Activated naive CD8-positive, alpha-beta T cell (primary cell): ENCODE measurements around the gene CATSPER4.
"Not testable (repeated sequence)": the region's sequence is repeated elsewhere in the genome, so short reads cannot be mapped to it uniquely, and the experiment has no call there.

Experiments
- H3K27ac Mint-ChIP-seq: one replicate; pipeline ENCODE4 v1.8.0; 2021; ENCODE audit warnings: mixed read lengths
- H3K27me3 Mint-ChIP-seq: one replicate; pipeline ENCODE4 v1.8.0; 2021; ENCODE audit warnings: mixed read lengths
- H3K36me3 Mint-ChIP-seq: one replicate; pipeline ENCODE4 v1.8.0; 2021; ENCODE audit warnings: mixed read lengths
- H3K4me1 Mint-ChIP-seq: one replicate; pipeline ENCODE4 v1.8.0; 2021; ENCODE audit warnings: low read depth, mixed read lengths
- H3K4me3 Mint-ChIP-seq: one replicate; pipeline ENCODE4 v1.8.0; 2021; ENCODE audit warnings: mild to moderate bottlenecking, mixed read lengths
- H3K9me3 Mint-ChIP-seq: one replicate; pipeline ENCODE4 v1.8.0; 2021; ENCODE audit warnings: low read depth, mixed read lengths

Gene CATSPER4

GRCh38 chr1:26197301-26197700, 6.9 kb downstream of the CATSPER4 start:
- Mint-ChIP-seq H3K4me3 (no peak overlapping the region), H3K9me3 (no peaks in the 10 kb centered on the region), H3K27ac (no peak overlapping the region), H3K27me3 (no peaks in the 10 kb centered on the region), H3K4me1 (peaks cover 18% of the 10 kb centered on the region), H3K36me3 (no peaks in the 10 kb centered on the region)

- Mint-ChIP-seq H3K4me1 (peaks cover 24% of the 10 kb centered on the region), H3K4me3 (no peak overlapping the region), H3K36me3 (no peaks in the 10 kb centered on the region), H3K9me3 (no peaks in the 10 kb centered on the region), H3K27me3 (no peaks in the 10 kb centered on the region), H3K27ac (no peak overlapping the region)
Measured at GRCh38 chr1:26197813-26198212, 7.4 kb downstream of the CATSPER4 start.

- Mint-ChIP-seq H3K9me3 (no peaks in the 10 kb centered on the region), H3K4me3 (no peak overlapping the region), H3K36me3 (no peaks in the 10 kb centered on the region), H3K27me3 (no peaks in the 10 kb centered on the region), H3K4me1 (peaks cover 31% of the 10 kb centered on the region), H3K27ac (peak overlapping the region; percentile 3)
Measured at GRCh38 chr1:26200413-26200812, 10.0 kb downstream of the CATSPER4 start.

- Mint-ChIP-seq H3K27ac (no peak overlapping the region), H3K4me1 (peaks cover 31% of the 10 kb centered on the region), H3K36me3 (no peaks in the 10 kb centered on the region)
Measured at GRCh38 chr1:26203642-26204318, 13.4 kb downstream of the CATSPER4 start.

GRCh38 chr1:26210147-26210870, 19.9 kb downstream of the CATSPER4 start:
- no peaks in the 10 kb centered on the region for H3K9me3 Mint-ChIP-seq
- no peaks in the 10 kb centered on the region for H3K36me3 Mint-ChIP-seq
- no peaks in the 10 kb centered on the region for H3K4me1 Mint-ChIP-seq
- H3K27ac Mint-ChIP-seq = no peak overlapping the region
- no peak overlapping the region for H3K4me3 Mint-ChIP-seq
- H3K27me3 Mint-ChIP-seq = no peaks in the 10 kb centered on the region

More at GRCh38 chr1:26203642-26204318, 13.4 kb downstream of the CATSPER4 start:
- H3K27me3 Mint-ChIP-seq = no peaks in the 10 kb centered on the region
- H3K4me3 Mint-ChIP-seq = no peak overlapping the region
- H3K9me3 Mint-ChIP-seq = no peaks in the 10 kb centered on the region

GRCh38 chr1:26212726-26213125, 22.3 kb downstream of the CATSPER4 start:
- Mint-ChIP-seq H3K27ac (no peak overlapping the region), H3K4me3 (no peak overlapping the region), H3K27me3 (no peaks in the 10 kb centered on the region), H3K9me3 (no peaks in the 10 kb centered on the region), H3K4me1 (no peaks in the 10 kb centered on the region), H3K36me3 (no peaks in the 10 kb centered on the region)

- no peaks in the 10 kb centered on the region for H3K27me3 Mint-ChIP-seq
- no peak overlapping the region for H3K4me3 Mint-ChIP-seq
- no peak overlapping the region for H3K27ac Mint-ChIP-seq
- H3K36me3 Mint-ChIP-seq = no peaks in the 10 kb centered on the region
- no peaks in the 10 kb centered on the region for H3K9me3 Mint-ChIP-seq
- no peaks in the 10 kb centered on the region for H3K4me1 Mint-ChIP-seq
Measured at GRCh38 chr1:26213335-26213905, 23.0 kb downstream of the CATSPER4 start.

GRCh38 chr1:26215246-26215645, 24.8 kb downstream of the CATSPER4 start:
- Mint-ChIP-seq H3K4me1 (no peaks in the 10 kb centered on the region), H3K36me3 (no peaks in the 10 kb centered on the region), H3K27me3 (no peaks in the 10 kb centered on the region), H3K27ac (no peak overlapping the region), H3K4me3 (no peak overlapping the region), H3K9me3 (no peaks in the 10 kb centered on the region)

GRCh38 chr1:26218906-26219494, 28.6 kb downstream of the CATSPER4 start:
- H3K4me3 Mint-ChIP-seq = no peak overlapping the region
- H3K9me3 Mint-ChIP-seq = no peaks in the 10 kb centered on the region
- no peaks in the 10 kb centered on the region for H3K36me3 Mint-ChIP-seq
- H3K4me1 Mint-ChIP-seq = no peaks in the 10 kb centered on the region
- H3K27ac Mint-ChIP-seq = no peak overlapping the region
- no peaks in the 10 kb centered on the region for H3K27me3 Mint-ChIP-seq

GRCh38 chr1:26220199-26220912, 30.0 kb downstream of the CATSPER4 start:
- H3K27ac Mint-ChIP-seq = no peak overlapping the region
- no peaks in the 10 kb centered on the region for H3K9me3 Mint-ChIP-seq
- H3K27me3 Mint-ChIP-seq = no peaks in the 10 kb centered on the region
- H3K4me3 Mint-ChIP-seq = no peak overlapping the region
- no peaks in the 10 kb centered on the region for H3K4me1 Mint-ChIP-seq
- no peaks in the 10 kb centered on the region for H3K36me3 Mint-ChIP-seq

GRCh38 chr1:26221094-26221493, 30.7 kb downstream of the CATSPER4 start:
- Mint-ChIP-seq H3K27ac (no peak overlapping the region), H3K9me3 (no peaks in the 10 kb centered on the region), H3K36me3 (no peaks in the 10 kb centered on the region), H3K27me3 (peaks cover 5% of the 10 kb centered on the region), H3K4me1 (peaks cover 6% of the 10 kb centered on the region), H3K4me3 (no peak overlapping the region)

- peaks cover 10% of the 10 kb centered on the region for H3K4me1 Mint-ChIP-seq
- H3K27ac Mint-ChIP-seq = no peak overlapping the region
- peak overlapping the region; percentile 73 for H3K4me3 Mint-ChIP-seq
Measured at GRCh38 chr1:26224606-26225005, 34.2 kb downstream of the CATSPER4 start.

GRCh38 chr1:26225033-26225831, 34.8 kb downstream of the CATSPER4 start:
- Mint-ChIP-seq H3K4me1 (peaks cover 10% of the 10 kb centered on the region), H3K9me3 (no peaks in the 10 kb centered on the region), H3K4me3 (peak overlapping the region; percentile 73), H3K27me3 (peaks cover 9% of the 10 kb centered on the region), H3K27ac (no peak overlapping the region), H3K36me3 (peaks cover 2% of the 10 kb centered on the region)

More at GRCh38 chr1:26224606-26225005, 34.2 kb downstream of the CATSPER4 start:
- peaks cover 9% of the 10 kb centered on the region for H3K27me3 Mint-ChIP-seq
- no peaks in the 10 kb centered on the region for H3K9me3 Mint-ChIP-seq
- H3K36me3 Mint-ChIP-seq = peaks cover 2% of the 10 kb centered on the region

- H3K27ac Mint-ChIP-seq, H3K27me3 Mint-ChIP-seq, H3K9me3 Mint-ChIP-seq, H3K4me3 Mint-ChIP-seq, H3K36me3 Mint-ChIP-seq: not testable (repeated sequence)
- peaks cover 16% of the 10 kb centered on the region for H3K4me1 Mint-ChIP-seq
Measured at GRCh38 chr1:26230682-26231081, 40.3 kb downstream of the CATSPER4 start.
